Glutamatergic neuron (in vitro differentiated cells): ENCODE results near the gene UNC5B. TPM values are rescaled to one million over a fixed set of nuclear protein-coding genes. Genes with fewer than 3 reads are reported as not detected.

ENCODE experiments used
- DNase-seq: peaks from one replicate; pipeline ENCODE4 v3.0.0; 2022
- H3K27ac Mint-ChIP-seq: one replicate; pipeline ENCODE4 v1.8.0; 2020; ENCODE audit warnings: mild to moderate bottlenecking, mixed read lengths, inconsistent platforms; ENCODE audit not compliant: unreplicated experiment
- H3K27me3 Mint-ChIP-seq: one replicate; pipeline ENCODE4 v1.8.0; 2020; ENCODE audit warnings: mild to moderate bottlenecking, moderate library complexity, mixed read lengths, inconsistent platforms; ENCODE audit not compliant: unreplicated experiment
- H3K36me3 Mint-ChIP-seq: one replicate; pipeline ENCODE4 v1.8.0; 2020; ENCODE audit warnings: mild to moderate bottlenecking, mixed read lengths, inconsistent platforms; ENCODE audit not compliant: unreplicated experiment
- H3K4me1 Mint-ChIP-seq: one replicate; pipeline ENCODE4 v1.8.0; 2020; ENCODE audit warnings: mild to moderate bottlenecking, low read depth, mixed read lengths, inconsistent platforms; ENCODE audit not compliant: unreplicated experiment
- H3K4me3 Mint-ChIP-seq: one replicate; pipeline ENCODE4 v1.8.0; 2020; ENCODE audit warnings: mild to moderate bottlenecking, mixed read lengths, inconsistent platforms; ENCODE audit not compliant: unreplicated experiment
- H3K9me3 Mint-ChIP-seq: one replicate; pipeline ENCODE4 v1.8.0; 2020; ENCODE audit warnings: mild to moderate bottlenecking, moderate library complexity, mixed read lengths, inconsistent platforms; ENCODE audit not compliant: unreplicated experiment
- CTCF ChIP-seq: fragments of 200-600 bp; sonication (generic); IDR thresholded peaks from one replicate; pipeline ENCODE4 v1.5.0; 2021; ENCODE audit not compliant: partially characterized antibody, unreplicated experiment
- total RNA-seq: library from RNA; stranded (reverse); fragmentation: NEBNext Ultra II Directional; extraction: Animal tissue kit (Norgen Biotek cat#: 25700); gene quantifications from one replicate; pipeline ENCODE4 v1.2.1, GENCODE V29; 2021; ENCODE audit not compliant: unreplicated experiment

The UNC5B gene
- total RNA-seq, 1 donor from 2014 or later = 22.6 TPM

- H3K4me3 Mint-ChIP-seq = no peak overlapping the region
- H3K4me1 Mint-ChIP-seq = peaks cover under 1% of the 10 kb centered on the region
- TF ChIP-seq CTCF = no peak
- no peaks in the 10 kb centered on the region for H3K36me3 Mint-ChIP-seq
- no peak overlapping the region for H3K27ac Mint-ChIP-seq
- H3K27me3 Mint-ChIP-seq = peaks cover 8% of the 10 kb centered on the region
- no peak for DNase-seq
- peaks cover 7% of the 10 kb centered on the region for H3K9me3 Mint-ChIP-seq
These were observed 73.6 kb downstream of the UNC5B start for GRCh38 chr10:71285986-71286385.

GRCh38 chr10:71286521-71287294 is 74.3 kb downstream of the UNC5B start:
- no peaks in the 10 kb centered on the region for H3K4me1 Mint-ChIP-seq
- no peak overlapping the region for H3K4me3 Mint-ChIP-seq
- no peak for TF ChIP-seq CTCF
- peaks cover 8% of the 10 kb centered on the region for H3K27me3 Mint-ChIP-seq
- H3K27ac Mint-ChIP-seq = no peak overlapping the region
- peaks cover 7% of the 10 kb centered on the region for H3K9me3 Mint-ChIP-seq
- DNase-seq = no peak
- H3K36me3 Mint-ChIP-seq = no peaks in the 10 kb centered on the region

GRCh38 chr10:71287456-71287855 is 75.1 kb downstream of the UNC5B start:
- Mint-ChIP-seq H3K27me3 (peaks cover 10% of the 10 kb centered on the region), H3K4me1 (no peaks in the 10 kb centered on the region), H3K9me3 (peaks cover 7% of the 10 kb centered on the region), H3K27ac (no peak overlapping the region), H3K36me3 (no peaks in the 10 kb centered on the region), H3K4me3 (no peak overlapping the region)
- TF ChIP-seq CTCF = no peak
- no peak for DNase-seq

- no peak for TF ChIP-seq CTCF
- Mint-ChIP-seq H3K4me1 (peaks cover 4% of the 10 kb centered on the region), H3K36me3 (no peaks in the 10 kb centered on the region), H3K27me3 (peaks cover 15% of the 10 kb centered on the region), H3K4me3 (no peak overlapping the region), H3K9me3 (peaks cover 6% of the 10 kb centered on the region), H3K27ac (no peak overlapping the region)
- no peak for DNase-seq
These were observed 76.1 kb downstream of the UNC5B start for GRCh38 chr10:71288461-71288860.

GRCh38 chr10:71289421-71290130 is 77.2 kb downstream of the UNC5B start:
- peaks cover 12% of the 10 kb centered on the region for H3K4me1 Mint-ChIP-seq
- H3K9me3 Mint-ChIP-seq = peaks cover 6% of the 10 kb centered on the region
- no peak for DNase-seq
- H3K4me3 Mint-ChIP-seq = no peak overlapping the region
- H3K27ac Mint-ChIP-seq = no peak overlapping the region
- peaks cover 14% of the 10 kb centered on the region for H3K27me3 Mint-ChIP-seq
- H3K36me3 Mint-ChIP-seq = no peaks in the 10 kb centered on the region
- no peak for TF ChIP-seq CTCF
